ENCODE measurements around the gene CTTNBP2NL. TPM values are rescaled to one million over a fixed set of nuclear protein-coding genes. Genes with fewer than 3 reads are reported as not detected.

The CTTNBP2NL gene
- total and polyA plus RNA-seq, 2 of the 4 experiments (the other 2 are of a cell fraction), result 12.4 to 22.0 TPM

GRCh38 chr1:112394743-112395062 lies 1.3 kb upstream of the CTTNBP2NL start:
- Histone ChIP-seq H3K36me3 (ENCODE audit: control insufficient read depth, insufficient read depth, low read length) (no peaks in the 10 kb centered on the region), H4K5ac (ENCODE audit: low read depth, low read length) (peak overlapping the region; percentile 96), H4K8ac (ENCODE audit: low read depth in 2 of 2, low read length in 2 of 2) (peak overlapping the region; percentile 63 to 94), H2AK5ac (ENCODE audit: low read depth, low read length) (peak overlapping the region; percentile 100), H3K27ac (ENCODE audit: insufficient read depth, low read length) (peak overlapping the region; percentile 99), H3K9ac (ENCODE audit: low read depth, low read length) (peak overlapping the region; percentile 70), H3K79me1 (ENCODE audit: low read depth in 1 of 2, low read length in 2 of 2) (peaks cover 15 to 40% of the 10 kb centered on the region in 2 experiments; a peak in 3 of 4 replicates), H2BK120ac (ENCODE audit: low read depth, low read length) (peak overlapping the region; percentile 96), H3K4ac (ENCODE audit: low read depth, low read length) (peak overlapping the region; percentile 99), H3K23ac (ENCODE audit: low read depth, low read length) (peak overlapping the region; percentile 96), H2AFZ (replicated peaks; ENCODE audit: low read length, poor library complexity) (peak overlapping the region; percentile 60), H3K27me3 (ENCODE audit: control insufficient read depth, insufficient read depth, low read length) (no peaks in the 10 kb centered on the region), H3K9me3 (ENCODE audit: control insufficient read depth, insufficient read depth, low read length) (no peaks in the 10 kb centered on the region), H3K9me1 (ENCODE audit: insufficient read depth, low read length) (peaks cover 8% of the 10 kb centered on the region), H2BK5ac (ENCODE audit: low read depth, low read length, poor library complexity, severe bottlenecking) (peak overlapping the region; percentile 99), H3K4me2 (ENCODE audit: low read depth, low read length) (peak overlapping the region; percentile 86), H2AK9ac (replicated peaks; ENCODE audit: low read depth, low read length, poor library complexity) (peak overlapping the region; percentile 96), H3K18ac (ENCODE audit: low read depth, low read length) (peak overlapping the region; percentile 92), H3K56ac (ENCODE audit: extremely low read depth, insufficient read depth, low read length) (peak overlapping the region; percentile 96), H4K91ac (ENCODE audit: insufficient read depth, low read depth, low read length) (peak overlapping the region; percentile 97), H3K14ac (replicated peaks; ENCODE audit: low read depth, low read length) (peak overlapping the region; percentile 97), H2BK15ac (ENCODE audit: low read depth, low read length) (peak overlapping the region; percentile 100), H4K20me1 (ENCODE audit: insufficient read depth, low read length) (peaks cover 12% of the 10 kb centered on the region; the same call in 1 of the 2 replicates), H3K4me1 (ENCODE audit: control insufficient read depth, insufficient read depth, low read length) (peaks cover 11% of the 10 kb centered on the region), H2BK20ac (ENCODE audit: low read depth, low read length) (peak overlapping the region; percentile 95), H3K4me3 (ENCODE audit: insufficient read depth, low read depth, low read length) (peak overlapping the region; percentile 36; the same call in 1 of the 2 replicates)
- no TSS peak for BruUV-seq (replicated peaks)
- TF ChIP-seq CEBPB (IDR thresholded peaks at IDR 0.05; ENCODE audit: low read depth, low read length) (no peak), CHD1 (IDR thresholded peaks at IDR 0.05; ENCODE audit: low read depth, low read length) (no peak), RAD21 (IDR thresholded peaks at IDR 0.05; ENCODE audit: low read length) (no peak), CTCF (conservative IDR thresholded peaks at IDR 0.05; ENCODE audit: low read depth, low read length) (no peak), SMC3 (IDR thresholded peaks at IDR 0.05; ENCODE audit: low read depth, low read length) (no peak), MAFK (IDR thresholded peaks at IDR 0.05; ENCODE audit: low read depth, low read length) (no peak), RCOR1 (IDR thresholded peaks at IDR 0.05; ENCODE audit: insufficient replicate concordance, low read length) (peak; percentile 91), ELK1 (IDR thresholded peaks at IDR 0.05; ENCODE audit: borderline replicate concordance, low read depth, low read length) (no peak), MAZ (IDR thresholded peaks at IDR 0.05; ENCODE audit: borderline replicate concordance, low read depth, low read length) (no peak), MXI1 (IDR thresholded peaks at IDR 0.05; ENCODE audit: borderline replicate concordance, low read depth, low read length) (no peak), FOS (IDR thresholded peaks at IDR 0.05; ENCODE audit: low read depth, low read length) (no peak), BHLHE40 (IDR thresholded peaks at IDR 0.05; ENCODE audit: low read depth, low read length) (peak; percentile 51; the same call in 1 of the 2 replicates), POLR2A (IDR thresholded peaks at IDR 0.05; ENCODE audit: low read depth, low read length) (no peak), USF2 (IDR thresholded peaks at IDR 0.05; ENCODE audit: low read depth, low read length) (0 out of 2 replicates have a peak, but pooled peaks have one; percentile 5), RFX5 (IDR thresholded peaks at IDR 0.05; ENCODE audit: low read depth, low read length) (no peak), NFE2L2 (IDR thresholded peaks at IDR 0.05; ENCODE audit: low read depth, low read length) (no peak)
- WGBS, 2 experiments (ENCODE audit: extremely low coverage in 2 of 2, insufficient read length in 1 of 2), result no CpG with 5 or more reads among the region's 1 CpG
- POLR2A ChIA-PET (ENCODE audit: unreplicated experiment), result interaction anchor here (0.5 to 1.4 kb wide), 11 partner anchors 16 to 636 kb away, joined by 3 to 13 read pairs (median 4); partner anchors contain the start of gene SLC16A1
- CTCF ChIA-PET, result interaction anchor here (0.8 to 1.5 kb wide), 6 partner anchors 36 to 219 kb away, joined by 3 to 7 read pairs (median 4); no protein-coding TSS in a partner anchor
- intact Hi-C loops (cut with micrococcal nuclease) (loop anchor here (1.0 kb wide), 1 partner anchor 72 kb away; no protein-coding TSS in a partner anchor), dilution Hi-C loops (cut with HindIII; ENCODE audit: low sequenced_read_pairs, unreplicated experiment) (no loop called here), in situ Hi-C loops (cut with MboI; ENCODE audit: low sequenced_read_pairs) (loop anchor here (5.0 kb wide), 3 partner anchors 68 to 313 kb away; partner anchors contain the start of genes CAPZA1, RHOC and ST7L)
- DNase-seq, result no peak
- no peak for ATAC-seq (ENCODE audit: low read depth)
